Upper lobe of left lung (tissue), 6 donors: ENCODE results near the gene ANO1. TPM values are rescaled to one million over a fixed set of nuclear protein-coding genes. Genes with fewer than 3 reads are reported as not detected.
A peak's percentile ranks its signal among the peaks of the same experiment; 100 is the strongest.

ENCODE experiments used
- ATAC-seq, 2 donors: fragments of 200-7000 bp; cut with Tn5 transposase; one replicate each; pipeline ENCODE4 v1.9.1; 2022; ENCODE audit warnings: mild to moderate bottlenecking in 2 of 2, moderate library complexity in 2 of 2; ENCODE audit not compliant: low FRiP score in 2 of 2
- DNase-seq, 2 donors: peaks; one replicate each; pipeline ENCODE4 v3.0.0-alpha.2; 2019 to 2020
- H3K27ac ChIP-seq, 4 donors: fragments of 200-600 bp; sonication (generic); one replicate each; pipeline ENCODE4 v1.5.1; 2016 to 2019
- H3K27me3 ChIP-seq, 4 donors: fragments of 200-600 bp; sonication (generic); one replicate each; pipeline ENCODE4 v1.5.1; 2017 to 2019
- H3K36me3 ChIP-seq, 4 donors: fragments of 200-600 bp; sonication (generic); one replicate each; pipeline ENCODE4 v1.5.1; 2016 to 2019
- H3K4me1 ChIP-seq, 4 donors: fragments of 200-600 bp; sonication (generic); one replicate each; pipeline ENCODE4 v1.5.1; 2018 to 2019
- H3K4me3 ChIP-seq, 4 donors: fragments of 200-600 bp; sonication (generic); one replicate each; pipeline ENCODE4 v1.5.1; 2017 to 2019; ENCODE audit warnings: mild to moderate bottlenecking in 2 of 4, moderate library complexity in 1 of 4
- H3K9me3 ChIP-seq, 4 donors: fragments of 200-600 bp; sonication (generic); one replicate each; pipeline ENCODE4 v1.5.1; 2018 to 2019
- EP300 ChIP-seq, 4 donors: sonication (generic); formaldehyde crosslinking; IDR thresholded peaks; one replicate each; pipeline ENCODE4 v1.5.1; 2017; ENCODE audit warnings: antibody characterized with exemption in 4 of 4, control low read depth in 2 of 4
- POLR2A ChIP-seq, 4 donors: fragments of 450-650 bp; IDR thresholded peaks; one replicate each; pipeline ENCODE4 v1.5.1; 2016 to 2017; ENCODE audit warnings: antibody characterized with exemption in 4 of 4, mild to moderate bottlenecking in 2 of 4
- POLR2AphosphoS5 ChIP-seq, 2 donors: sonication (generic); formaldehyde crosslinking; IDR thresholded peaks; one replicate each; pipeline ENCODE4 v1.5.1; 2017; ENCODE audit warnings: antibody characterized with exemption in 2 of 2
- WGBS, 2 donors: methylation state at CpG; one replicate each; pipeline ENCODE4 v1.1.5; 2017 to 2018; 5-methylcytosine and 5-hydroxymethylcytosine counted together
- total RNA-seq, 6 donors: library from RNA; depleted of rRNA in 4 of 6; stranded (reverse); fragments of >200 nt in 4 of 6; gene quantifications; one replicate each; pipeline versions ENCODE4 v1.1.0 to v1.2.1, GENCODE V29; 2016 to 2021
- TF ChIP-seq, protein P1 (sequence below), 6 experiments: fragments of 450-650 bp in 4 of 6; fragments of 200-600 bp in 2 of 6; sonication (generic) in 2 of 6; IDR thresholded peaks; one replicate each; pipeline ENCODE4 v1.5.1; 2016 to 2019; ENCODE audit warnings: antibody characterized with exemption in 6 of 6
- donor health status: DM: no; HTN: no; CAD: no; lungs with moderate emphysema.
- donor health status: DM: no; HTN: yes; CAD: no; lungs with severe emphysema.

ANO1 gene
- total RNA-seq, 6 donors from 2014 or later, result 4.8 to 13.2 (median 7.2) TPM

DNA sequence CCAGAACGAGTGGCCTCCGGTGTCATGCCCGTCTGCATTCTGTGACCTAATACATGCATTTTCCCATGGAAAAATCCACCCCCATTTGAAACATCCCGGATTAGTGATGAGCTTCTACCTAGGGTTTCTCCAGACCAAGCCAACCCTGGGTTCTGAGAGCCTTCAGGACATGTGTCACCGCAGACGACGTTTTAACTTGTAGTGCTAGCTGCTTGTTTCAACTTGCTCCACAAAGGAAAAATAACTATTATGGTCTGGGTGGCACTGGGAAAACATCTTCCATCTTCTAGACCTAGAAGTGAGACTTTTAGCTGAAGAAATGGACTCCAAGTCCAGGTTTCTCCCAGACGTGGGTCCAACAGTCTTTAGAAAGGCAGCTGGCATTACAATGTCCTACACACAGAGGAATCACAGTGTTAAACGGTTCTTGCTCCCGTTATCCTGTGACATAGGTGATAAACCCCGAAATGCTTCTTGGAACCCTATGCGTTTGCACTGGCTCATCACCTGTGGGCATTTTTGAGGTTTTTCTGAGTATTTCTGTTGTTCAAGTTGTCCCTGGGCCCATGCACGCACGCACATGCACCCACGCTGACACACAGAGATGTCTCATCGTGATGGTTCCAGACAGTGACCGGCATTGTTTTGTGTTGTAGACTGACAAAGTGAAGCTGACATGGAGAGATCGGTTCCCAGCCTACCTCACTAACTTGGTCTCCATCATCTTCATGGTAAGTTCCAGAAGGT, 78.3 kb downstream of the ANO1 start:
- no peaks in the 10 kb centered on the region for H3K27me3 ChIP-seq
- ATAC-seq (no peak), DNase-seq (no peak)
- no peak overlapping the region for H3K27ac ChIP-seq
- 82 to 86% methylated on average over 18 of the region's 18 CpGs for WGBS, 2 donors
- TF ChIP-seq POLR2A (IDR thresholded peaks at IDR 0.05) (no peak), POLR2AphosphoS5 (IDR thresholded peaks at IDR 0.05) (no peak), EP300 (IDR thresholded peaks at IDR 0.05) (no peak)
- TF ChIP-seq, protein P1, sequence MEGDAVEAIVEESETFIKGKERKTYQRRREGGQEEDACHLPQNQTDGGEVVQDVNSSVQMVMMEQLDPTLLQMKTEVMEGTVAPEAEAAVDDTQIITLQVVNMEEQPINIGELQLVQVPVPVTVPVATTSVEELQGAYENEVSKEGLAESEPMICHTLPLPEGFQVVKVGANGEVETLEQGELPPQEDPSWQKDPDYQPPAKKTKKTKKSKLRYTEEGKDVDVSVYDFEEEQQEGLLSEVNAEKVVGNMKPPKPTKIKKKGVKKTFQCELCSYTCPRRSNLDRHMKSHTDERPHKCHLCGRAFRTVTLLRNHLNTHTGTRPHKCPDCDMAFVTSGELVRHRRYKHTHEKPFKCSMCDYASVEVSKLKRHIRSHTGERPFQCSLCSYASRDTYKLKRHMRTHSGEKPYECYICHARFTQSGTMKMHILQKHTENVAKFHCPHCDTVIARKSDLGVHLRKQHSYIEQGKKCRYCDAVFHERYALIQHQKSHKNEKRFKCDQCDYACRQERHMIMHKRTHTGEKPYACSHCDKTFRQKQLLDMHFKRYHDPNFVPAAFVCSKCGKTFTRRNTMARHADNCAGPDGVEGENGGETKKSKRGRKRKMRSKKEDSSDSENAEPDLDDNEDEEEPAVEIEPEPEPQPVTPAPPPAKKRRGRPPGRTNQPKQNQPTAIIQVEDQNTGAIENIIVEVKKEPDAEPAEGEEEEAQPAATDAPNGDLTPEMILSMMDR (IDR thresholded peaks at IDR 0.05), result no peak
- no peak overlapping the region for H3K4me3 ChIP-seq
- H3K36me3 ChIP-seq, result no peaks in the 10 kb centered on the region
- H3K4me1 ChIP-seq, result no peaks in the 10 kb centered on the region
- H3K9me3 ChIP-seq, result no peaks in the 10 kb centered on the region

DNA sequence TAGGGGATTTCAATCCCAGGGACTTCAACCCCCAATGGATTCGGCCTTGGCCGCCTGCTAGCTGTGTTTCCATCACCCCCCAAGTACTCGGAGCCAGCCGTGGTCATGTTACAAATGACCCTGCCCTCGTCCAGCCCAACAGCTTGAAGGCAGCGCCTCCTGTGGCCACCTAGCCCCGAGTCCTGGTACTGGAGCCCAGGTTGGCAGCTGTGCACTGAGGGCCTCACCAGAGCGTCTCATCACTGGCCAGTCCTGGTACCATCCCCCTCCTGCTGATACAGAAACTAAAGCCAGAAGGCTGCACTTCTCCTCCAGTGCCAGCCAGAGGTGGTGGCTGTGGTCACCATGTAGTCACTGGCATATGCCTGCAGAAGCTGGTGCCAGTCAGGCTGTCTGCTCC, 80.1 kb downstream of the ANO1 start:
- no peaks in the 10 kb centered on the region for H3K36me3 ChIP-seq
- H3K9me3 ChIP-seq, result no peaks in the 10 kb centered on the region
- H3K27ac ChIP-seq, result no peak overlapping the region
- DNase-seq (peak in 1 of 2 donors; percentile 24), ATAC-seq (no peak)
- H3K4me1 ChIP-seq, result no peaks in the 10 kb centered on the region
- no peaks in the 10 kb centered on the region for H3K27me3 ChIP-seq
- H3K4me3 ChIP-seq, result no peak overlapping the region
- WGBS, 2 donors, result 45% methylated on average over 6 to 8 of the region's 8 CpGs
- TF ChIP-seq EP300 (IDR thresholded peaks at IDR 0.05), result no peak
- TF ChIP-seq, protein P1 (IDR thresholded peaks at IDR 0.05), result peak in 1 of 6 experiments; percentile 17

DNA sequence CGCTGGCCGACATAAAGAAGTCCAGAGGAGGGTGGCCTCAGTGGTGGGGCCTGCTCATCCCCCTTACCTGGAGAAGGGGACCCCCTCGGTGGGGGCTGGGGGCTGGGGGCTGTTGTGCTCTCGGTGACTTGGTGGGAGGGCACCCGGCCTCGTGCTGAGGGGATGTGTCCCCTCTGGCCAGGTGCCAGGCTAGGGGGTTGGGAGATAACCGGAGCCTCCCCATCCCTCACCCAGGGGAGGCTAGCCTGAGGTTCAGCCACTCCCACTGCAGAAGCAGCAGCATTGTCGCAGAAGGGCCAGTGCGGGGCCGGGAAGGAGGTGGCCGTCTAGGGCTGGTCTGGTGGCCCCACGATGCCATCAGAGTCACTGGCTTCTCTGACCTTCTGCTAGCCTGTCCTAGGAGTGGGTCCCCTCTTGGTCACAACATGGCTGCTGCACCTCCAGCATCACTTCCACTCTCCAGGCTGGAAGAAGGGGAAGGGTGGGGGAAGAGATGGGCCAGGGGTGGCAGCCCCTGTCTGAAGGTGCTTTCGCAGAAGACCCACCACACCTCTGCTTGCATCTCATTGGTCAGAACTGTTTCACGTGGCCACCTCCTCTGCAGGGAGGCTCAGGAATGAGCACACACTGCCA, 80.8 kb downstream of the ANO1 start:
- DNase-seq (no peak), ATAC-seq (no peak)
- no peaks in the 10 kb centered on the region for H3K27me3 ChIP-seq
- H3K27ac ChIP-seq, result no peak overlapping the region
- H3K4me1 ChIP-seq, result no peaks in the 10 kb centered on the region
- H3K9me3 ChIP-seq, result no peaks in the 10 kb centered on the region
- TF ChIP-seq EP300 (IDR thresholded peaks at IDR 0.05) (no peak), POLR2AphosphoS5 (IDR thresholded peaks at IDR 0.05) (no peak), POLR2A (IDR thresholded peaks at IDR 0.05) (no peak)
- TF ChIP-seq, protein P1 (IDR thresholded peaks at IDR 0.05), result no peak
- no peaks in the 10 kb centered on the region for H3K36me3 ChIP-seq
- WGBS, 2 donors, result 78 to 85% methylated on average over 5 to 14 of the region's 14 CpGs
- H3K4me3 ChIP-seq, result no peak overlapping the region

- Histone ChIP-seq H3K4me1 (no peaks in the 10 kb centered on the region), H3K9me3 (no peaks in the 10 kb centered on the region), H3K36me3 (no peaks in the 10 kb centered on the region), H3K27ac (no peak overlapping the region), H3K27me3 (no peaks in the 10 kb centered on the region), H3K4me3 (no peak overlapping the region)
- 70 to 76% methylated on average over 6 to 24 of the region's 24 CpGs for WGBS, 2 donors
- peak in 1 of 2 donors; percentile 78 for DNase-seq
- no peak for TF ChIP-seq POLR2AphosphoS5 (IDR thresholded peaks at IDR 0.05)
- TF ChIP-seq POLR2A (IDR thresholded peaks at IDR 0.05), result no peak
- TF ChIP-seq EP300 (IDR thresholded peaks at IDR 0.05), result no peak
- TF ChIP-seq, protein P1 (IDR thresholded peaks at IDR 0.05), result no peak
- peak in 1 of 2 donors; percentile 33 for ATAC-seq
These were observed 81.8 kb downstream of the ANO1 start for GRCh38 chr11:70159627-70160570.
